Liver (tissue), 9 donors: ENCODE measurements around the gene FCRL1. TPM values are rescaled to one million over a fixed set of nuclear protein-coding genes. Genes with fewer than 3 reads are reported as not detected.
A peak's percentile ranks its signal among the peaks of the same experiment; 100 is the strongest.

ENCODE experiments used
- DNase-seq: peaks from one replicate; pipeline ENCODE4 v3.0.0-alpha.2; 2017; ENCODE audit warnings: low spot score
- H3K27ac ChIP-seq, 2 donors: one replicate each; pipeline ENCODE4 v1.7.0; 2013; ENCODE audit warnings: inconsistent platforms in 2 of 2, low read length in 2 of 2, control low read depth in 1 of 2, low read depth in 1 of 2, mild to moderate bottlenecking in 1 of 2
- H3K27me3 ChIP-seq, 4 donors: one replicate each; pipeline versions ENCODE4 v1.6.1 to v1.7.0; 2013; ENCODE audit warnings: low read length in 3 of 4, inconsistent platforms in 1 of 4, mild to moderate bottlenecking in 1 of 4, moderate library complexity in 1 of 4; ENCODE audit not compliant: control insufficient read depth in 4 of 4, insufficient read depth in 4 of 4
- H3K36me3 ChIP-seq, 4 donors: one replicate each; pipeline versions ENCODE4 v1.6.1 to v1.7.0; 2013; ENCODE audit warnings: low read length in 3 of 4, mild to moderate bottlenecking in 3 of 4, low read depth in 1 of 4, moderate library complexity in 1 of 4; ENCODE audit not compliant: control insufficient read depth in 4 of 4, insufficient read depth in 3 of 4
- H3K4me1 ChIP-seq, 4 donors: one replicate each; pipeline versions ENCODE4 v1.6.1 to v1.7.0; 2013; ENCODE audit warnings: low read length in 3 of 4, mild to moderate bottlenecking in 3 of 4, moderate library complexity in 1 of 4; ENCODE audit not compliant: control insufficient read depth in 4 of 4, insufficient read depth in 4 of 4
- H3K4me3 ChIP-seq, 3 donors: one replicate each; pipeline versions ENCODE4 v1.6.1 to v1.7.0; 2013; ENCODE audit warnings: low read length in 3 of 3, control low read depth in 1 of 3, low read depth in 1 of 3, mild to moderate bottlenecking in 1 of 3
- H3K9ac ChIP-seq, 2 donors: one replicate each; pipeline ENCODE4 v1.7.0; 2013; ENCODE audit warnings: low read length in 2 of 2, mild to moderate bottlenecking in 2 of 2, moderate library complexity in 2 of 2, control low read depth in 1 of 2, low read depth in 1 of 2
- H3K9me3 ChIP-seq, 4 donors: one replicate each; pipeline versions ENCODE4 v1.6.1 to v1.7.0; 2013; ENCODE audit warnings: low read length in 3 of 4; ENCODE audit not compliant: control insufficient read depth in 4 of 4
- CTCF ChIP-seq: fragments of 150-350 bp; IDR thresholded peaks from 2 replicates; pipeline ENCODE4 v1.5.1; 2017; ENCODE audit warnings: improper control_type of control experiment, low read depth, low read length; ENCODE audit not compliant: missing input control
- EGR1 ChIP-seq, 2 donors: IDR thresholded peaks; 2 replicates each; pipeline ENCODE4 v1.6.1; 2016 to 2018; ENCODE audit warnings: antibody characterized with exemption in 2 of 2, low read depth in 2 of 2
- GABPA ChIP-seq, 2 donors: IDR thresholded peaks in 1 of 2; conservative IDR thresholded peaks in 1 of 2; 2 replicates each; pipeline ENCODE4 v1.6.1; 2016; ENCODE audit warnings: antibody characterized with exemption in 2 of 2, mild to moderate bottlenecking in 1 of 2, moderate library complexity in 1 of 2
- HNF4A ChIP-seq, 2 donors: conservative IDR thresholded peaks; 2 replicates each; pipeline ENCODE4 v1.6.1; 2016; ENCODE audit warnings: antibody characterized with exemption in 2 of 2, mild to moderate bottlenecking in 2 of 2
- HNF4G ChIP-seq: IDR thresholded peaks from 2 replicates; pipeline ENCODE4 v1.6.1; 2016; ENCODE audit warnings: antibody characterized with exemption
- JUND ChIP-seq, 2 donors: IDR thresholded peaks; 2 replicates each; pipeline ENCODE4 v1.6.1; 2016; ENCODE audit warnings: antibody characterized with exemption in 2 of 2
- MAX ChIP-seq: IDR thresholded peaks from 2 replicates; pipeline ENCODE4 v1.6.1; 2016; ENCODE audit warnings: antibody characterized with exemption
- NR2F2 ChIP-seq: IDR thresholded peaks from 2 replicates; pipeline ENCODE4 v1.6.1; 2016; ENCODE audit warnings: antibody characterized with exemption
- RAD21 ChIP-seq, 2 donors: IDR thresholded peaks; 2 replicates each; pipeline ENCODE4 v1.6.1; 2016; ENCODE audit warnings: antibody characterized with exemption in 2 of 2, mild to moderate bottlenecking in 2 of 2
- REST ChIP-seq: IDR thresholded peaks from 2 replicates; pipeline ENCODE4 v1.6.1; 2016; ENCODE audit warnings: antibody characterized with exemption, mild to moderate bottlenecking
- RXRA ChIP-seq, 2 donors: IDR thresholded peaks; 2 replicates each; pipeline ENCODE4 v1.6.1; 2017 to 2018; ENCODE audit warnings: antibody characterized with exemption in 2 of 2, mild to moderate bottlenecking in 1 of 2
- SP1 ChIP-seq: IDR thresholded peaks from 2 replicates; pipeline ENCODE4 v1.6.1; 2018; ENCODE audit warnings: antibody characterized with exemption, mild to moderate bottlenecking
- YY1 ChIP-seq: IDR thresholded peaks from 2 replicates; pipeline ENCODE4 v1.6.1; 2016; ENCODE audit warnings: antibody characterized with exemption, mild to moderate bottlenecking
- WGBS: extraction: QIAGEN DNeasy Blood & Tissue Kit; methylation state at CpG from one replicate; pipeline ENCODE4 v1.1.7; 2013; 5-methylcytosine and 5-hydroxymethylcytosine counted together
- polyA plus RNA-seq, 2 donors: library from polyadenylated mRNA; stranded (reverse) in 1 of 2; unstranded in 1 of 2; fragments of 200-250 nt in 1 of 2; fragments of >200 nt in 1 of 2; fragmentation: Nextera tagmentation in 1 of 2; extraction: Ambion mirVana in 1 of 2; gene quantifications; one replicate each; pipeline versions ENCODE4 v1.2.1 to v1.2.3, GENCODE V29; 2013 to 2015
- total RNA-seq, 2 donors: library from RNA; depleted of rRNA; stranded (reverse); fragments of >200 nt; gene quantifications; one replicate each; pipeline ENCODE4 v1.2.3, GENCODE V29; 2014
- TF ChIP-seq, protein P1 (sequence below): IDR thresholded peaks from 2 replicates; pipeline ENCODE4 v1.6.1; 2016; ENCODE audit warnings: antibody characterized with exemption
- TF ChIP-seq, protein P2 (sequence below): IDR thresholded peaks from 2 replicates; pipeline ENCODE4 v1.6.1; 2016; ENCODE audit warnings: antibody characterized with exemption
- donor health status: healthy.
- donor health status: healthy.
- donor health status: healthy.
- donor health status: healthy.
- donor health status: healthy.

The FCRL1 gene
- total and polyA plus RNA-seq, 4 donors, result 0.02 to 0.84 (median 0.49) TPM

DNA sequence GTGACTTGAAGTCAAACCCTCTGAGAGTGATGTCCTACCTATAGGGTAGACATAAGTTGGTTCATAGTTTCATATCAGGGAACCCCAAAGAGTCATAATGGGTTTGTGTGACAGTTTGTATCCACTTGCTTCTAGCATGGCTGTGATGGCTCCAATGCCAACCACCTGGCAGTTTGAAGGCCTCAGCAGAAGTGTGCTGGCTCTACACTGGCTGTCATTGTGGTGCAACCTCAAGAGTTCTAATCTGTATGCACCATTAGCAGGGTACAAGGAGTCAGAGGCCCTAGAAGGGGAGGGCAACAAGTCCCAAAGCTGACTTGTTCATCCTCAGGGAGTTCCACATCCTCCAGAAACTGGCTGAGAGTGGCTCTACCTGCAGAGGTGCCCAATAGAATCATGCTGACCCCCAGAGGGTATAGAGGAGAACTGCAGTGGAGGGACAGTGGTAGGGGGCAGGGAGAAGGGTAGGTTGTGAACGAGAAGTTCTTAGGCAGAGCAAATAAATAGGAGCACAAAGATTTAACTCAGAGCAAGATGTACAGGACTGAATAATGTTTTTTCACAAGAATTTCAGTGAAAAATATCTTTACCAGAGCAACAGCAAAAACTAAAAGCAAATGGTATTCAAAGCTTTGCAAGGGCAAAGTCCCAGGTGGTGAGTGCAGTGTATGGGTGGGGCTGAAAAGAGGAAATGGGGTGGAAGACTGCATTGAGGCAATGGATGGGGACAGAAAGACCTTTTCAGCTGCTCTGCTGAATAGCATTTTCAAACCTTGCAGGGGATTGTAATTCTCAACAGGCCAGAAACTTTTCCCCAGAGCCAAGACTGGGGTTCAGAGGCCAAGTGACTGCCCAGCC is 46.2 kb downstream of the FCRL1 start:
- TF ChIP-seq, protein P1, sequence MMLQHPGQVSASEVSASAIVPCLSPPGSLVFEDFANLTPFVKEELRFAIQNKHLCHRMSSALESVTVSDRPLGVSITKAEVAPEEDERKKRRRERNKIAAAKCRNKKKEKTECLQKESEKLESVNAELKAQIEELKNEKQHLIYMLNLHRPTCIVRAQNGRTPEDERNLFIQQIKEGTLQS, result no peak
- TF ChIP-seq CTCF (peak; percentile 8), HNF4A (conservative IDR thresholded peaks at IDR 0.05) (no peak), EGR1 (IDR thresholded peaks at IDR 0.05; ENCODE audit: low read depth in 2 of 2) (no peak), JUND (IDR thresholded peaks at IDR 0.05) (no peak), NR2F2 (no peak), GABPA (IDR thresholded peaks at IDR 0.05 in 1 of 2, conservative IDR thresholded peaks at IDR 0.05 in 1 of 2) (no peak), HNF4G (no peak), REST (no peak), SP1 (no peak), RXRA (IDR thresholded peaks at IDR 0.05) (no peak), YY1 (no peak), MAX (no peak), RAD21 (IDR thresholded peaks at IDR 0.05) (peak in 1 of 2 donors; percentile 40)
- TF ChIP-seq, protein P2, sequence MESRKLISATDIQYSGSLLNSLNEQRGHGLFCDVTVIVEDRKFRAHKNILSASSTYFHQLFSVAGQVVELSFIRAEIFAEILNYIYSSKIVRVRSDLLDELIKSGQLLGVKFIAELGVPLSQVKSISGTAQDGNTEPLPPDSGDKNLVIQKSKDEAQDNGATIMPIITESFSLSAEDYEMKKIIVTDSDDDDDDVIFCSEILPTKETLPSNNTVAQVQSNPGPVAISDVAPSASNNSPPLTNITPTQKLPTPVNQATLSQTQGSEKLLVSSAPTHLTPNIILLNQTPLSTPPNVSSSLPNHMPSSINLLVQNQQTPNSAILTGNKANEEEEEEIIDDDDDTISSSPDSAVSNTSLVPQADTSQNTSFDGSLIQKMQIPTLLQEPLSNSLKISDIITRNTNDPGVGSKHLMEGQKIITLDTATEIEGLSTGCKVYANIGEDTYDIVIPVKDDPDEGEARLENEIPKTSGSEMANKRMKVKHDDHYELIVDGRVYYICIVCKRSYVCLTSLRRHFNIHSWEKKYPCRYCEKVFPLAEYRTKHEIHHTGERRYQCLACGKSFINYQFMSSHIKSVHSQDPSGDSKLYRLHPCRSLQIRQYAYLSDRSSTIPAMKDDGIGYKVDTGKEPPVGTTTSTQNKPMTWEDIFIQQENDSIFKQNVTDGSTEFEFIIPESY, result no peak
- Histone ChIP-seq H3K4me1 (no peaks in the 10 kb centered on the region), H3K36me3 (no peaks in the 10 kb centered on the region), H3K27me3 (peaks cover 0 to 5% (median 0%) of the 10 kb centered on the region in 4 donors), H3K9ac (no peak overlapping the region), H3K4me3 (no peak overlapping the region), H3K27ac (no peak overlapping the region), H3K9me3 (no peaks in the 10 kb centered on the region)
- no peak for DNase-seq
- 11% methylated on average over 1 of the region's 1 CpG for WGBS
